CD14-positive monocyte (primary cell): ENCODE results near the gene SIAH1. TPM values are rescaled to one million over a fixed set of nuclear protein-coding genes. Genes with fewer than 3 reads are reported as not detected.

Experiments used
- DNase-seq, 3 donors: peaks; one replicate each; pipeline ENCODE4 v3.0.0-alpha.2; 2011 to 2022
- H2AFZ ChIP-seq: 2 replicates; pipeline ENCODE4 v1.6.0; 2012; ENCODE audit warnings: mild to moderate bottlenecking, low read depth, low read length, inconsistent platforms; ENCODE audit not compliant: insufficient read depth, poor library complexity, severe bottlenecking
- H3K27ac ChIP-seq, 2 donors: 1 replicate in 1 of 2; 2 replicates in 1 of 2; pipeline ENCODE4 v1.5.1; 2012 to 2013; ENCODE audit warnings: low read length in 2 of 2, control low read depth in 1 of 2, inconsistent platforms in 1 of 2, low read depth in 1 of 2, mild to moderate bottlenecking in 1 of 2
- H3K27me3 ChIP-seq, 2 donors: one replicate each; pipeline versions ENCODE4 v1.6.0 to v1.6.1; 2011 to 2013; ENCODE audit warnings: low read length in 2 of 2; ENCODE audit not compliant: control insufficient read depth in 2 of 2, insufficient read depth in 2 of 2
- H3K36me3 ChIP-seq, 2 donors: replicated peaks in 1 of 2; 1 replicate in 1 of 2; 2 replicates in 1 of 2; pipeline versions ENCODE4 v1.5.1 to v1.6.1; 2012 to 2013; ENCODE audit warnings: low read length in 2 of 2, control low read depth in 1 of 2, inconsistent platforms in 1 of 2, mild to moderate bottlenecking in 1 of 2; ENCODE audit not compliant: insufficient read depth in 2 of 2, control insufficient read depth in 1 of 2
- H3K4me1 ChIP-seq, 2 donors: 1 replicate in 1 of 2; 2 replicates in 1 of 2; pipeline versions ENCODE4 v1.5.1 to v1.6.1; 2012 to 2013; ENCODE audit warnings: low read length in 2 of 2, control low read depth in 1 of 2, inconsistent platforms in 1 of 2, mild to moderate bottlenecking in 1 of 2, moderate library complexity in 1 of 2; ENCODE audit not compliant: insufficient read depth in 2 of 2, control insufficient read depth in 1 of 2
- H3K4me2 ChIP-seq: replicated peaks from 2 replicates; pipeline ENCODE3; 2012; ENCODE audit warnings: low read length, moderate library complexity, mild to moderate bottlenecking; ENCODE audit not compliant: poor library complexity, severe bottlenecking; ENCODE audit errors: extremely low read depth
- H3K4me3 ChIP-seq, 3 experiments: fragments of 200-600 bp in 1 of 3; sonication (generic) in 1 of 3; replicated peaks in 1 of 3; 1 replicate in 2 of 3; 2 replicates in 1 of 3; pipeline ENCODE4 v1.5.1; 2011 to 2013; ENCODE audit warnings: low read length in 3 of 3, mild to moderate bottlenecking in 3 of 3, control low read depth in 2 of 3, low read depth in 2 of 3, inconsistent platforms in 1 of 3, moderate library complexity in 1 of 3
- H3K79me2 ChIP-seq: 2 replicates; pipeline ENCODE4 v1.6.0; 2012; ENCODE audit warnings: mild to moderate bottlenecking, control low read depth, inconsistent platforms, low read length, moderate library complexity; ENCODE audit not compliant: insufficient read depth
- H3K9ac ChIP-seq: 2 replicates; pipeline ENCODE4 v1.6.0; 2017; ENCODE audit warnings: low read length, mild to moderate bottlenecking; ENCODE audit not compliant: insufficient read depth, poor library complexity, severe bottlenecking
- H3K9me3 ChIP-seq, 2 donors: replicated peaks in 1 of 2; 1 replicate in 1 of 2; 2 replicates in 1 of 2; pipeline versions ENCODE4 v1.5.1 to v1.6.1; 2012 to 2013; ENCODE audit warnings: low read length in 2 of 2, control low read depth in 1 of 2; ENCODE audit not compliant: control insufficient read depth in 1 of 2, insufficient read depth in 1 of 2
- H4K20me1 ChIP-seq: 2 replicates; pipeline ENCODE4 v1.6.0; 2012; ENCODE audit warnings: mild to moderate bottlenecking, low read length, control low read depth, moderate library complexity; ENCODE audit not compliant: insufficient read depth
- H3K27ac Mint-ChIP-seq, 7 donors: one replicate each; pipeline ENCODE4 v1.8.0; 2020; ENCODE audit warnings: mild to moderate bottlenecking in 7 of 7, mixed read lengths in 7 of 7, moderate library complexity in 6 of 7, inconsistent platforms in 2 of 7
- H3K27me3 Mint-ChIP-seq, 3 donors: one replicate each; pipeline ENCODE4 v1.8.0; 2021 to 2022; ENCODE audit warnings: low read depth in 3 of 3, mild to moderate bottlenecking in 3 of 3, mixed read lengths in 3 of 3, moderate library complexity in 3 of 3, inconsistent platforms in 1 of 3
- H3K36me3 Mint-ChIP-seq, 2 donors: one replicate each; pipeline ENCODE4 v1.8.0; 2020; ENCODE audit warnings: mixed read lengths in 2 of 2, inconsistent platforms in 1 of 2, mild to moderate bottlenecking in 1 of 2
- H3K4me1 Mint-ChIP-seq: one replicate; pipeline ENCODE4 v1.8.0; 2020; ENCODE audit warnings: mild to moderate bottlenecking, mixed read lengths
- H3K4me3 Mint-ChIP-seq, 2 donors: one replicate each; pipeline ENCODE4 v1.8.0; 2020; ENCODE audit warnings: mild to moderate bottlenecking in 2 of 2, mixed read lengths in 2 of 2, moderate library complexity in 1 of 2
- H3K9me3 Mint-ChIP-seq, 7 donors: one replicate each; pipeline ENCODE4 v1.8.0; 2020 to 2022; ENCODE audit warnings: mixed read lengths in 7 of 7, mild to moderate bottlenecking in 6 of 7, moderate library complexity in 6 of 7, inconsistent platforms in 2 of 7
- WGBS: methylation state at CpG from one replicate; pipeline ENCODE4 v1.1.5; 2013; ENCODE audit warnings: missing lambda C conversion rate; ENCODE audit not compliant: insufficient coverage; 5-methylcytosine and 5-hydroxymethylcytosine counted together
- intact Hi-C, 2 donors: fragments of 100-400 bp; cut with micrococcal nuclease; formaldehyde crosslinking; loops; one replicate each; pipeline versions ENCODE4 v1.15.0 to v1.15.1; 2023
- polyA plus RNA-seq, 3 donors: library from polyadenylated mRNA; depleted of rRNA in 1 of 3; unstranded in 2 of 3; stranded (reverse) in 1 of 3; fragments of 300-500 nt in 2 of 3; fragments of >200 nt in 1 of 3; fragmentation: Illumina TruSeq in 2 of 3; gene quantifications; 1 replicate in 2 of 3; 2 replicates in 1 of 3; pipeline ENCODE4 v1.2.3, GENCODE V29; 2012 to 2021
- TF ChIP-seq, protein P1 (sequence below): fragments of 200-600 bp; IDR thresholded peaks from one replicate; pipeline ENCODE4 v1.8.0; 2022; ENCODE audit warnings: antibody characterized with exemption, mild to moderate bottlenecking

SIAH1 gene
- polyA plus RNA-seq, 3 donors, result 4.9 to 11.8 (median 5.6) TPM

- Histone ChIP-seq H2AFZ (no peak overlapping the region), H3K27me3 (no peaks in the 10 kb centered on the region), H3K9ac (no peak overlapping the region), H3K27ac (no peak overlapping the region), H3K36me3 (no peaks in the 10 kb centered on the region), H3K79me2 (peaks cover 96% of the 10 kb centered on the region), H3K4me1 (peaks cover 37 to 50% of the 10 kb centered on the region in 2 donors), H3K4me3 (no peak overlapping the region), H3K4me2 (no peak overlapping the region), H4K20me1 (peaks cover 82% of the 10 kb centered on the region), H3K9me3 (no peaks in the 10 kb centered on the region)
- no peak for DNase-seq
- TF ChIP-seq, protein P1, sequence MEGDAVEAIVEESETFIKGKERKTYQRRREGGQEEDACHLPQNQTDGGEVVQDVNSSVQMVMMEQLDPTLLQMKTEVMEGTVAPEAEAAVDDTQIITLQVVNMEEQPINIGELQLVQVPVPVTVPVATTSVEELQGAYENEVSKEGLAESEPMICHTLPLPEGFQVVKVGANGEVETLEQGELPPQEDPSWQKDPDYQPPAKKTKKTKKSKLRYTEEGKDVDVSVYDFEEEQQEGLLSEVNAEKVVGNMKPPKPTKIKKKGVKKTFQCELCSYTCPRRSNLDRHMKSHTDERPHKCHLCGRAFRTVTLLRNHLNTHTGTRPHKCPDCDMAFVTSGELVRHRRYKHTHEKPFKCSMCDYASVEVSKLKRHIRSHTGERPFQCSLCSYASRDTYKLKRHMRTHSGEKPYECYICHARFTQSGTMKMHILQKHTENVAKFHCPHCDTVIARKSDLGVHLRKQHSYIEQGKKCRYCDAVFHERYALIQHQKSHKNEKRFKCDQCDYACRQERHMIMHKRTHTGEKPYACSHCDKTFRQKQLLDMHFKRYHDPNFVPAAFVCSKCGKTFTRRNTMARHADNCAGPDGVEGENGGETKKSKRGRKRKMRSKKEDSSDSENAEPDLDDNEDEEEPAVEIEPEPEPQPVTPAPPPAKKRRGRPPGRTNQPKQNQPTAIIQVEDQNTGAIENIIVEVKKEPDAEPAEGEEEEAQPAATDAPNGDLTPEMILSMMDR, result no peak
- no CpG with 5 or more reads among the region's 8 CpGs for WGBS
- H3K36me3 Mint-ChIP-seq, result no peaks in the 10 kb centered on the region
- H3K27ac Mint-ChIP-seq, result no peak overlapping the region
- H3K27me3 Mint-ChIP-seq, result no peaks in the 10 kb centered on the region
- H3K9me3 Mint-ChIP-seq, result peaks cover 0 to 2% (median 0%) of the 10 kb centered on the region in 7 donors
- H3K4me1 Mint-ChIP-seq, result peaks cover 33% of the 10 kb centered on the region
- intact Hi-C loops, result no loop called here
- no peak overlapping the region for H3K4me3 Mint-ChIP-seq
These were observed 15.0 kb downstream of the SIAH1 start for GRCh38 chr16:48370229-48370628.

- H3K27ac ChIP-seq, result no peak overlapping the region
- peaks cover 82% of the 10 kb centered on the region for H4K20me1 ChIP-seq
- Mint-ChIP-seq H3K36me3 (no peaks in the 10 kb centered on the region), H3K9me3 (peaks cover 0 to 2% (median 0%) of the 10 kb centered on the region in 7 donors), H3K4me3 (no peak overlapping the region), H3K27me3 (no peaks in the 10 kb centered on the region), H3K27ac (peak overlapping the region in 2 of 7 donors; percentile 17 to 82), H3K4me1 (peaks cover 37% of the 10 kb centered on the region)
- H3K4me2 ChIP-seq, result no peak overlapping the region
- H3K36me3 ChIP-seq, result no peaks in the 10 kb centered on the region
- no peak overlapping the region for H2AFZ ChIP-seq
- peaks cover 96% of the 10 kb centered on the region for H3K79me2 ChIP-seq
- DNase-seq, result no peak
- H3K4me1 ChIP-seq, result peaks cover 40 to 53% of the 10 kb centered on the region in 2 donors
- no CpG with 5 or more reads among the region's 1 CpG for WGBS
- TF ChIP-seq, protein P1, result no peak
- H3K9ac ChIP-seq, result no peak overlapping the region
- no peak overlapping the region for H3K4me3 ChIP-seq
- no peaks in the 10 kb centered on the region for H3K9me3 ChIP-seq
- intact Hi-C loops, result no loop called here
- no peaks in the 10 kb centered on the region for H3K27me3 ChIP-seq
These were observed 15.4 kb downstream of the SIAH1 start for GRCh38 chr16:48369765-48370164.
